Activated naive CD8-positive, alpha-beta T cell (primary cell): ENCODE data around the gene BNIPL.

ENCODE experiments used
- H3K27ac Mint-ChIP-seq: one replicate; pipeline ENCODE4 v1.8.0; 2021; ENCODE audit warnings: mixed read lengths
- H3K27me3 Mint-ChIP-seq: one replicate; pipeline ENCODE4 v1.8.0; 2021; ENCODE audit warnings: mixed read lengths
- H3K36me3 Mint-ChIP-seq: one replicate; pipeline ENCODE4 v1.8.0; 2021; ENCODE audit warnings: mixed read lengths
- H3K4me1 Mint-ChIP-seq: one replicate; pipeline ENCODE4 v1.8.0; 2021; ENCODE audit warnings: low read depth, mixed read lengths
- H3K4me3 Mint-ChIP-seq: one replicate; pipeline ENCODE4 v1.8.0; 2021; ENCODE audit warnings: mild to moderate bottlenecking, mixed read lengths
- H3K9me3 Mint-ChIP-seq: one replicate; pipeline ENCODE4 v1.8.0; 2021; ENCODE audit warnings: low read depth, mixed read lengths

The BNIPL gene

DNA sequence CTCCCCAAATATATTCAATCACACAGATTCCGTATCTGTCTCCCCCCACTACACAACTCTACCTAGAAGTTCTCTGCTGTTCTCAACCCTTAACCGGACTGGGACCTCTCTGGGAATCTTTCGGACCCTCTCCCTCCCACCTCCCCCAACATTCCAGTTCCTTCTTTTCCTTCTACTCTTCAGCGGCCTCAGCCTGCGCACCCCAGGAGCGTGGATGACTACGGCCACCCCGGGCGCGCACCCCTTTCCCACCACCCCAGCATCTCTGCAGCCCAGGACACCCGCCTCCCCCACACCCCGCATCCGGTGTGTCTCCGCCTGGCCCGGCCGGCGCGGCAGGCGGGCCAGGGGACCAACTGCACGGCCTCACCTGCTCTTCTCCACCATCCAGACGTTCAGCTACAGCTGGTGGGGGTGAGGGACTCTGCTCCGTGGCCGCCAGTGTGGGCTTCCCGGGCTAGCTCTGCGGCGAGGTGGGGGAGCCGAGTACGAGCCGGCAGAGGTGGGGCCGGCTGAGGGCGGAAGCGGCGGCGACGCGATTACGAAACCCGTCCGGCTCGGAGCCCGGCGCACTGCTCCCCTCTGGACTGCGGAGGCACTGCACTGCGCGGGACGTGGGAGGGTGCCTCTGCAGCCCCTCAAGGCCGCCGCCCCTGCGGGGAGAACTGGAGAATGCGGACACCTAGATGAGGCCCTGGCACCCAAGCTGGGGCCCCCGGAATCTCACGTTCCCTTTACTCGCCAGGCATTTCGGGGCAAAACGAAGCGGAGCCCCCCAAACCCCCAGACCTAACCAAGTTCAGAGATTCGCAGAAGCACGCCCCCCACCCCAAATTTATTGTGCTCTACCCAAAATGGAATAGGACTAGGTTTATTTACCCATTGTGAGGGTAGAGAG is 23.0 kb downstream of the BNIPL start, which contains the start of gene CDC42SE1:
CDC42SE1 (minus strand) TSS at position 514 of the 898 bp plus-strand sequence. CDS start 3,892 bp downstream, outside the sequence.
- Mint-ChIP-seq H3K4me1 (peaks cover 59% of the 10 kb centered on the region), H3K9me3 (no peaks in the 10 kb centered on the region), H3K36me3 (peaks cover 23% of the 10 kb centered on the region), H3K27ac (peak within 1 kb of the TSS; percentile 96), H3K4me3 (peak within 1 kb of the TSS; percentile 98), H3K27me3 (no peaks in the 10 kb centered on the region)

DNA sequence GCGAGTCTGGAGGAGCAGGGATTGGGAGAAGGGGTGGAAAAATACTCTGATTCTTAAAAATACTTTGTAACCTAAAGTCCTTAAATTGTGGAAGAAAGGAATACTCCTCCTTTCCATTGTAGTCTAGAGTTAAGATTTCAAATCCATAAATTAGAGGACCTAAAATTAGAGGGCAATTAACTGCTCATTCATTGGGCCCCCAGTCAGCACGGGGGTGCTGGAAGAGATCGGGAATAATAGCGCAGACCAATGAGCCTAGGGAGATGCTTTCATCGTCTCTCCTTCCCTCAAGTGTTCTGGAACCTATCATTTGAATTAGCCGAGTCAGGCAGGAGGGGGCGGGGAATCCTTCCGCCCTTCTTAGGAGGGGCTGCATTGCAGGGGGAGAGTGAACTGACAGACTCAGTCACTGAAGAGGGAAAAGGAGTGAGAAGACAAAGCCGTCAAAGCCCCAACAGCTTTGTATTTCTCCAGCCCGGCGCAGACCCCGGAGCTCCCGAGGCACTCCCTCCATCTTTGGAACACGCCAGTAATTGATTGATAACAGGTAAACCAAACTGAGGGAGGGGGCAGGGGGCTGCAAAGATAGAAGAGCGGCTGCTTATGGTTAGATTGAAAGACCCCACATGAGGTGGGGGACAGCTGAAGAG is 23.7 kb downstream of the BNIPL start, which contains the start of gene MLLT11:
MLLT11 (plus strand) TSS at position 391 of the 650 bp plus-strand sequence. CDS start 6,828 bp downstream, outside the sequence.
- no peaks in the 10 kb centered on the region for H3K27me3 Mint-ChIP-seq
- no peaks in the 10 kb centered on the region for H3K9me3 Mint-ChIP-seq
- peaks cover 52% of the 10 kb centered on the region for H3K4me1 Mint-ChIP-seq
- peak within 1 kb of the TSS; percentile 98 for H3K4me3 Mint-ChIP-seq
- H3K27ac Mint-ChIP-seq: peak within 1 kb of the TSS; percentile 96
- H3K36me3 Mint-ChIP-seq: peaks cover 19% of the 10 kb centered on the region

DNA sequence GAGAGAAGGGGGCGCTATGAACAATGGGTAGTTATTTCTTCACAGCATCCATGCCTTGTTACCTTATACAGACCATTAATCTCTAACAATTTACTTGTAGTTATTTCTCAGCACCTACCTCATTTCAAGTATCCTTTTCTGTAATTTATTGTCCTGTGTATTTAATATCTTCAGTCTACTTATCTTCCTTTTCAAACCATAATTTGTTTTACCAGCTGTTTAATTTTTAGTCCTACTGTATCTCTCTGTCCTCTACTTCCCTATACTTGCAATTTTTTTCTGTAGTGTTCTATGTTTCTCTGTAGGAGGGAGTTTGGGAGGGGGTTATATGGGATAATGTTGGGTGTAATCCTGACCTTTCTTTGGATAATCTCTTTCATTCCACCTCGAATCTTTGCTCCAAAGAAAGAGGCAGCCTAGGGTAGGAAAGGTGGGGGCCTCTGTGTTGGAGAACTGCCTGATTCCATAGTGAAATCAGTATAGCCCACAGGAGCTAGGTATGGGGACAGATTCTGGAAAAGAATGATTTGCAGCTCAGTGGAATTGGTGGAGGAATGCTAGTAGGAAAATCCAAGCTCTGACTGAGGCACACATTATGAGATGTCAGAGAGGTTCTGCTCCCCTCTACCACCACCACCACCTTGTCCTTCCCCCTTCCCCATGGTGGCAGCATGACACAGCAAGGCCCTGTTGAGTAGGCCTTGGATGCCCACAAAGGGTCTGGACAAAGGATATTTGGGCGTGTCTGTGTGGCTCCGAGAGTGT is 24.5 kb downstream of the BNIPL start:
- Mint-ChIP-seq H3K27me3 (no peaks in the 10 kb centered on the region), H3K4me1 (peaks cover 45% of the 10 kb centered on the region), H3K27ac (peak overlapping the region; percentile 96), H3K9me3 (no peaks in the 10 kb centered on the region), H3K4me3 (peak overlapping the region; percentile 98), H3K36me3 (peaks cover 18% of the 10 kb centered on the region)

DNA sequence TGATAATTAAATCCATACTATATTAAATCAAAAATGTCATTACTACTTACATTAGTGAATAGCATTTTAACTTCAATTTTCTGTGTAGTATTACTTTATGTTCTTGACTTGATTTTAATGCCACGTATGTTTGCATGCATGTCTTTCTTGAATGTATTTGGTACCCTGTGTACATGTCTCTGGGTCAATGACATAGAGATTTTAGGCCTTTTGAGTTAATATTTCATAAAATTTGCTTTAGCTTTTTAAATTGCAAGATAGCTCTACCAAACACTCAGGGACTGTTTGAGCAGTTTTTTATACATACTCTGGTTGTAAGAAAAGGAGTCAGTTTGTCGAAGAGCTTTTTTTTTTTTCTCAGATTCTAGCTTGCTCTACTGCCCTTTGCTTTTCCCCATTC is 25.3 kb downstream of the BNIPL start:
- no peaks in the 10 kb centered on the region for H3K27me3 Mint-ChIP-seq
- H3K27ac Mint-ChIP-seq: peak overlapping the region; percentile 47
- H3K4me1 Mint-ChIP-seq: peaks cover 36% of the 10 kb centered on the region
- no peaks in the 10 kb centered on the region for H3K9me3 Mint-ChIP-seq
- peaks cover 10% of the 10 kb centered on the region for H3K36me3 Mint-ChIP-seq
- peak overlapping the region; percentile 2 for H3K4me3 Mint-ChIP-seq

DNA sequence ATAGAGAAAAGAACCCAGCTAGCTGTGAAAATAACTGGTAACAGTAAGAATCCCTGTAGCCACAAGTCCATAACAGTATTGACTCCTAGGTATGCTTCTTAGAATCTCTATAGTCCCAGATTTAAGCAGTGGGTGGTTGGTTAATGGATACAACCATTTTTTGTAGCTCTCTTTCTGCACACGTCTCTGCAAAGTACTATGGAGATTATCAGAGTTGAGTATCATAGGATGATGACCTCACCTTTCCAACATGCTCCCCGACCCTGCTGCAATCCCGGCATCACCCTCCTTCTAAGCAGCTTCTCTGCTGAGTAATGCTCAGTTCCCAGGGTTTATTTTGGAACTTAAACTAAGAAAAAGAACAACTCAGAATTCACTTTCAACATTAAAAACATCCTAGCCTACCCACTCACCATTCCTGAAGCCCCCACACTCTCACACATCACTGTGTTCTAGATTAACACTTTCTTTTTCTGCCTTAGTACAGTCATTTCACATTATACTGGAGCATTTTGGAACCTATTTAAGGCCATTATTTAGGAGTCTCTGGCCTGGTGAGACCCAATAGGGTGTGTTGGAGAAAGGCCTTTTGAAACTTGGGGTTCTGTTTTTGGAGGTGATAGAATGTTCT is 26.5 kb downstream of the BNIPL start:
- Mint-ChIP-seq H3K4me3 (no peak overlapping the region), H3K36me3 (peaks cover 3% of the 10 kb centered on the region), H3K4me1 (peaks cover 27% of the 10 kb centered on the region), H3K9me3 (no peaks in the 10 kb centered on the region), H3K27me3 (no peaks in the 10 kb centered on the region), H3K27ac (no peak overlapping the region)

DNA sequence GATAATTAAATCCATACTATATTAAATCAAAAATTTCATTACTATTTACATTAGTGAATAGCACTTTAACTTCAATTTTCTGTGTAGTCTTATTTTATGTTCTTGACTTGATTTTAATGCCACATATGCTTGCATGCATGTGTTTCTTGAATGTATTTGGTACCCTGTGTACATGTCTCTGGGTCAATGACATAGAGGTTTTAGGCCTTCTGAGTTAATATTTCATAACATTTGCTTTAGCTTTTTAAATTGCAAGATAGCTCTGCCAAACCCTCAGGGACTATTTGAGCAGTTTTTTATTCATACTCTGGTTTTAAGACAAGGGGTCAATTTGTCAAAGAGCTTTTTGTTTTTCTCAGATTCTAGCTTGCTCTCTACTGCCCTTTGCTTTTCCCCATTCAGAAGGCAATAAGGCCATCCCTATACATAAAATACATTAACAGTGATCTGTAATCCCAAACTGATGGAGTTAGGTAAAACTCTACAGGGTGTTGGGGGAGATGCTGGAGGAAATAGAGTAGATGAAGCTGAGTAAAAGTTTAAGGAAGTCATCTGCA is 28.8 kb downstream of the BNIPL start:
- no peaks in the 10 kb centered on the region for H3K9me3 Mint-ChIP-seq
- no peak overlapping the region for H3K4me3 Mint-ChIP-seq
- H3K27ac Mint-ChIP-seq: no peak overlapping the region
- no peaks in the 10 kb centered on the region for H3K27me3 Mint-ChIP-seq
- peaks cover 27% of the 10 kb centered on the region for H3K4me1 Mint-ChIP-seq
- no peaks in the 10 kb centered on the region for H3K36me3 Mint-ChIP-seq

DNA sequence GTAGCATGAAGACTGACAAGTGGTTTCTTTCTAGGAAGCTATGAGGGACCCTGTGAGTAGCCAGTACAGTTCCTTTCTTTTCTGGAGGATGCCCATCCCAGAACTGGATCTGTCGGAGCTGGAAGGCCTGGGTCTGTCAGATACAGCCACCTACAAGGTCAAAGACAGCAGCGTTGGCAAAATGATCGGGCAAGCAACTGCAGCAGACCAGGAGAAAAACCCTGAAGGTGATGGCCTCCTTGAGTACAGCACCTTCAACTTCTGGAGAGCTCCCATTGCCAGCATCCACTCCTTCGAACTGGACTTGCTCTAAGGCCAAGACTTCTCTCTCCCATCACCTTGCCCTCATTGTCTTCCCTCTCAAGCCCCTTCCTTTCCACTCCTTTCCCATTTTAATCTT is 30.8 kb downstream of the BNIPL start:
- Mint-ChIP-seq H3K27me3 (no peaks in the 10 kb centered on the region), H3K9me3 (no peaks in the 10 kb centered on the region), H3K27ac (peak overlapping the region; percentile 91), H3K36me3 (no peaks in the 10 kb centered on the region), H3K4me1 (peaks cover 17% of the 10 kb centered on the region), H3K4me3 (no peak overlapping the region)

DNA sequence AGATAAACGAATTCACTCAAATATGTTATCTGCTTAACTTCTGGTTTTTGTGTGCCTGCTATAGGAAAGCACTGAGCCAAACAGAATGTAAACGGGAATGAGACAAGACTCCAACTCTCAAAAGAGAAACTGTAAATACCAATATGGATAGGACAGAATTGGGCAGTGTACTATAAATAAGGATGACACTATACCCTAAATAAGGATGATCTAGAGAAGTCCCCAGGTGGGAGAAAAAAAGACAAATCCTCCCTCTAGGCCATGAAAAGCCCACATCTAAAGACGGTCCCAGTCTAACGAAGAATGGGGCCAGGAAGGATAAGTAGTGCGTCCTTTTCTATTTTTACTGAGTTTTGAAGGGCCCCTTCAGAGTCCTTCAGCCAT is 32.7 kb downstream of the BNIPL start:
- Mint-ChIP-seq H3K27me3 (no peaks in the 10 kb centered on the region), H3K27ac (peak overlapping the region; percentile 91), H3K4me1 (peaks cover 22% of the 10 kb centered on the region), H3K9me3 (no peaks in the 10 kb centered on the region), H3K4me3 (peak overlapping the region; percentile 99), H3K36me3 (peaks cover 2% of the 10 kb centered on the region)

DNA sequence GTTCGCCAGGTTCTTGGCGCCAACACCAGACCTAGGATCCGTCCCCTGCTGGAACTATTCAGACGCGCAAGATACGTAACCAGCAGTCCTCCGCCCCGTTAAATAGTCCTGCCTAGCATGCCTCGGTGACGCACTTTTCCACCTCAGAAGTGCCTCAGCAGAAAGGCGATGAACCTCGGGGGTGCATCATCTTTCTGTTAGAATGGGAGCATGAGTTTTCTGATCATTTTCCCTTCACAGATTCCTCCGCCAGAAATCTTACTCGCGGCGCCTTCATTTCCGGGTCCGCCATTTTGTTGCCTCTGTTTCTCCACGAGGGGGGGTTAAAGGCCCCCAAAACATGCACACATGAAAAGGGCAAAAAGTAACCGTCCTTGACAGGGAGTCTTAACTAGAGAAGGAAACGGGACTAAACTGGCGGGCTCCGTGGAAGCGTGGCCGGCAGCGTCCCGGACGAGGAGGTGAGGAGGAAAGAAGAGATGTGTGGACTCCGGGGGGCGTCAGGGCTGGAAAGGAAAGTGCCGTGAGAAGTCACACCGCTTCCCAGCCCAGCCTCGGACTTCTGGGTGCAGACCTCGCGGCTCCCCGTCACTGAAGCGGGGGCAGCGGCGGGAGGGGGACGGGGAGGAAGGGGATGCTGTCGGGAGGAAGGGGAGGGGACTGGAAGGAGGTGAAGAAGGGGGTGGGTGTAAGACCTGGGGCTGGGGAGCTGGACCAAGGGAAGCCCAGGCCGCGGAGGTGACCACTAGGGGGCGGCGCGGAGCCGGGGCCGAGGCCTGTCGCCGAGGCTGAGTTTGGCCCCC is 34.3 kb downstream of the BNIPL start, which contains the start of gene GABPB2:
GABPB2 (plus strand) TSS at position 288 of the 803 bp plus-strand sequence. CDS start 17,429 bp downstream, outside the sequence.
- peak within 1 kb of the TSS; percentile 100 for H3K27ac Mint-ChIP-seq
- peak within 1 kb of the TSS; percentile 99 for H3K4me3 Mint-ChIP-seq
- H3K36me3 Mint-ChIP-seq: peaks cover 2% of the 10 kb centered on the region
- H3K27me3 Mint-ChIP-seq: no peaks in the 10 kb centered on the region
- H3K4me1 Mint-ChIP-seq: peaks cover 22% of the 10 kb centered on the region
- no peaks in the 10 kb centered on the region for H3K9me3 Mint-ChIP-seq

DNA sequence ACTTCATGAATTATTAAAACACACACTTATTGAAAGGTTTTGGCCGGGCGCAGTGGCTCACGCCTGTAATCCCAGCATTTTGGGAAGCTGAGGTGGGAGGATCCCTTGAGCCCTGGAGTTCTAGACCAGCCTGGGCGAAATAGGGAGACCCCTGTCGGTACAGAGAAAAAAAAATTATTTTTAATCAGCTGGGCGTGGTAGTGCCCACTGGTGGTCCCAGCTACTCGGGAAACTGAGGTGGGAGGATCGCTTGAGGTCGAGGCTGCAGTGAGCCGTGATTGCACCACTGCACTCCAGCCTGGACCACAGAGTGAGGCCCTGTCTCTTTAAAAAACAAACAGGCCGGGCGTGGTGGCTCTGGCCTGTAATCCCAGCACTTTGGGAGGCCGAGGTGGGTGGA is 35.8 kb downstream of the BNIPL start:
- Mint-ChIP-seq H3K27ac (peak overlapping the region; percentile 100), H3K27me3 (no peaks in the 10 kb centered on the region), H3K4me3 (peak overlapping the region; percentile 99), H3K36me3 (peaks cover 2% of the 10 kb centered on the region), H3K9me3 (no peaks in the 10 kb centered on the region), H3K4me1 (peaks cover 22% of the 10 kb centered on the region)

DNA sequence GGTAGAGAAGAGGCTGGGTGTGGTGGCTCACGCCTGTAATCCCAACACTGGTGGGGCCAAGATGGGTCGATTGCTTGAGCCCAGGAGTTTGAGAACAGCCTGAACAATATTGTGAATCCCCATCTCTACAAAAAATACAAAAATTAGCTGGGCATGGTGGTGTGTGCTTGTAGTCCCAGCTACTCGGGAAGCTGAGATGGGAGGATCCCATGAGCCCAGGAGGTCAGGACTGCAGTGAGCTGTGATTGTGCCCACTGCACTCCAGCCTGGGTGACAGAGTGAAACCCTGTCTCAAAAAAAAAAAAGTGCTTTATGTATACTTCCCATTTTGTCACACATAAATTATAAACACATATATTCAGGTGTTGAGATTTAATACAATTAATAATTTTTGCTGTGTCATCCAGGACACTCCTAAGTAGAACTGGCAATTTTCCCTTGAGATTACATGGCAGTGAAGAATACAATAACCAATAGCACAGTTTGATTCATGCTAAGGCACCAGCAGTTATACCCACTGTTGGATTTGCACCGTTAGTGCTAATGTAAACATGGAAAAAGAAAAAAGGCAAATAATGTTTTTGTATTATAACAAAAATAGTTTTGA is 49.7 kb downstream of the BNIPL start:
- H3K4me3 Mint-ChIP-seq: no peak overlapping the region
- no peaks in the 10 kb centered on the region for H3K36me3 Mint-ChIP-seq
- no peaks in the 10 kb centered on the region for H3K9me3 Mint-ChIP-seq
- H3K4me1 Mint-ChIP-seq: no peaks in the 10 kb centered on the region
- H3K27ac Mint-ChIP-seq: no peak overlapping the region
- H3K27me3 Mint-ChIP-seq: no peaks in the 10 kb centered on the region
